T-cell (primary cell): ENCODE measurements around the gene PWWP2A. TPM values are rescaled to one million over a fixed set of nuclear protein-coding genes. Genes with fewer than 3 reads are reported as not detected.

ENCODE experiments used
- ATAC-seq, 4 experiments: fragments of 200-7000 bp in 3 of 4; fragments of 150-1000 bp in 1 of 4; cut with Tn5 transposase; replicated peaks in 1 of 4; 1 replicate in 3 of 4; 2 replicates in 1 of 4; pipeline ENCODE4 v1.10.0; 2021; ENCODE audit warnings: moderate library complexity in 3 of 4, mild to moderate bottlenecking in 2 of 4, moderate number of reproducible peaks in 1 of 4
- CTCF ChIA-PET, 2 donors: fragments of 300-600 bp; sonication (Branson Sonifier 250); formaldehyde crosslinking; loops; one replicate each; lab custom pipeline; 2022; ENCODE audit warnings: antibody characterized with exemption in 2 of 2; lab: Charles Lee
- POLR2A ChIA-PET, 2 donors: fragments of 300-600 bp; sonication (Branson Sonifier 250); formaldehyde crosslinking; loops; one replicate each; lab custom pipeline; 2022; ENCODE audit warnings: antibody characterized with exemption in 2 of 2; lab: Charles Lee
- DNase-seq, 35 experiments: peaks; one replicate each; pipeline versions ENCODE4 v3.0.0 to v3.0.0-alpha.2; 2013 to 2023
- H3K27ac ChIP-seq: one replicate; pipeline ENCODE4 v1.5.1; 2013; ENCODE audit warnings: low read length
- H3K27me3 ChIP-seq, 2 experiments: replicated peaks in 1 of 2; 1 replicate in 1 of 2; 2 replicates in 1 of 2; pipeline versions ENCODE4 v1.6.1 to v1.7.0; 2013; ENCODE audit warnings: low read length in 1 of 2, mixed read lengths in 1 of 2; ENCODE audit not compliant: control insufficient read depth in 2 of 2, insufficient read depth in 2 of 2; ENCODE audit errors: extremely low read depth in 1 of 2
- H3K36me3 ChIP-seq, 2 donors: 1 replicate in 1 of 2; 2 replicates in 1 of 2; pipeline versions ENCODE4 v1.6.1 to v1.7.0; 2013; ENCODE audit warnings: low read length in 1 of 2; ENCODE audit not compliant: control insufficient read depth in 2 of 2, insufficient read depth in 1 of 2; ENCODE audit errors: extremely low read depth in 1 of 2
- H3K4me1 ChIP-seq, 2 experiments: 1 replicate in 1 of 2; 2 replicates in 1 of 2; pipeline versions ENCODE4 v1.6.1 to v1.7.0; 2013; ENCODE audit warnings: low read length in 2 of 2, mixed read lengths in 1 of 2; ENCODE audit not compliant: insufficient read depth in 2 of 2, control insufficient read depth in 1 of 2; ENCODE audit errors: extremely low read depth in 1 of 2
- H3K4me3 ChIP-seq, 2 donors: 1 replicate in 1 of 2; 2 replicates in 1 of 2; pipeline versions ENCODE4 v1.5.1 to v1.7.0; 2013; ENCODE audit warnings: mild to moderate bottlenecking in 2 of 2, low read length in 1 of 2, moderate library complexity in 1 of 2; ENCODE audit not compliant: control insufficient read depth in 1 of 2; ENCODE audit errors: extremely low read depth in 1 of 2
- H3K9me3 ChIP-seq: 2 replicates; pipeline ENCODE4 v1.7.0; 2013
- H3K27ac Mint-ChIP-seq, 2 donors: one replicate each; pipeline ENCODE4 v1.8.0; 2020 to 2021; ENCODE audit warnings: mild to moderate bottlenecking in 2 of 2, mixed read lengths in 2 of 2
- H3K27me3 Mint-ChIP-seq, 2 donors: one replicate each; pipeline ENCODE4 v1.8.0; 2021 to 2022; ENCODE audit warnings: mixed read lengths in 2 of 2
- H3K36me3 Mint-ChIP-seq: one replicate; pipeline ENCODE4 v1.8.0; 2021; ENCODE audit warnings: mixed read lengths
- H3K4me1 Mint-ChIP-seq, 3 donors: one replicate each; pipeline ENCODE4 v1.8.0; 2020 to 2022; ENCODE audit warnings: mixed read lengths in 3 of 3, mild to moderate bottlenecking in 1 of 3
- H3K4me3 Mint-ChIP-seq, 3 donors: one replicate each; pipeline ENCODE4 v1.8.0; 2020 to 2022; ENCODE audit warnings: mild to moderate bottlenecking in 3 of 3, mixed read lengths in 3 of 3, moderate library complexity in 3 of 3
- H3K9me3 Mint-ChIP-seq, 3 donors: one replicate each; pipeline ENCODE4 v1.8.0; 2020 to 2022; ENCODE audit warnings: mixed read lengths in 3 of 3
- WGBS: methylation state at CpG from one replicate; pipeline ENCODE4 v1.1.5; 2013; ENCODE audit warnings: missing lambda C conversion rate; ENCODE audit not compliant: insufficient coverage; 5-methylcytosine and 5-hydroxymethylcytosine counted together
- total RNA-seq, 35 experiments: library from RNA in 6 of 35; stranded (reverse) in 6 of 35; fragments of 120-200 nt in 1 of 35; gene quantifications; one replicate each; pipeline versions ENCODE4 v1.2.1 to v1.2.4 and lab custom pipeline; 2013 to 2026

The PWWP2A gene
- 10 to 100 TPM; 25.1 to 39.8 (median 36.0) TPM for total RNA-seq
- 30.2 TPM for total RNA-seq (2013)
- total RNA-seq (lab: John Stamatoyannopoulos, UW), result 24.7 to 65.4 (median 36.9) reads per million in 29 experiments

DNA sequence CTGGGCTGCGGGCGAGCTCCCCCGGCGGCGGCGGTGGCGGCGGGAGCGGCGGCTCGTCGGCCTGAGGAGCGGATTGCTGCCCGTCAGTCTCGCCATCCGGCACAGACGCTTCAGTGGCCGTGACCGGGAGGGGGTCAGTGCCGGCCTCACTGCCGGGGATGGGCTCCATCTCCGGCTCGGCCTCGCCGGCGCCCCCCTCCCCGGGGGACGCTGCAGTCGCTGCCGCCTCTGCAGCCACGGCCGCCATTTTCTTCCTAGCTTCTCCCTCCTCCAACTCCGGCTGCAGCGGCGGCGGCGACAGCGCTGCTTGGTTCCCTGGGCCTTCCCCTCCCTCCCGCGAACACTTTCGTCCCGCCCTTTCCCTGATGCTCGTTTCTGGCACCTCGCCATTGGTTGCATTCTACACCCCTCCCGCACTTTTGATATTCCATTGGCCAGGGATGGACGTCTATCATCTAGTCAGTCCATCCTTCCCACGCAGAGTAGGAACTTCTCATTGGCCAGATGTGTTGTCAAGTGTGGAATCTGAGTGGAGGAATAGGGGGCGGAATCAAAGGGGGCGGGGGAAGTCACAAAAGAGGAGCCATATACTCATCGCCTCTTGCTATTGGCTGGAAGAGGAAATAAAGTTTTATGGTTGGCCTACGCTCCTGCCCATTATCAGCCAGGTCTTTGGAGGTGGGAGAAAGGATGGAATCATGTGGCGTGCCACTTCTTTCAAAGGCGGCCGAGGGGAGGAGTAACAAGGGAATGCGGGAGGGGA lies at the start of gene PWWP2A:
TSS of gene PWWP2A (minus strand) at position 309 of the 763 bp plus-strand sequence. CDS start at position 247, 62 bp downstream.
- peak within 1 kb of the TSS; percentile 73 to 89 for H3K4me3 ChIP-seq
- POLR2A ChIA-PET, result no interaction called here
- H3K36me3 ChIP-seq, result peaks cover 4 to 11% of the 10 kb centered on the region in 2 donors
- peaks cover 4 to 17% of the 10 kb centered on the region in 2 experiments for H3K4me1 ChIP-seq
- CTCF ChIA-PET, result interaction anchor here in 1 of 2 donors (0.6 to 1.2 kb wide), 5 partner anchors 9 to 319 kb away, joined by 3 to 6 read pairs (median 3); partner anchors contain the start of gene TTC1
- under 1% methylated on average over 49 of the region's 55 CpGs for WGBS
- no peaks in the 10 kb centered on the region for H3K9me3 ChIP-seq
- H3K27ac ChIP-seq, result peak within 1 kb of the TSS; percentile 58
- Mint-ChIP-seq H3K36me3 (peaks cover 7% of the 10 kb centered on the region), H3K27me3 (peaks cover 3 to 7% of the 10 kb centered on the region in 2 donors), H3K27ac (peak within 1 kb of the TSS; percentile 88 to 94), H3K4me1 (peaks cover 6 to 25% (median 20%) of the 10 kb centered on the region in 3 donors), H3K9me3 (no peaks in the 10 kb centered on the region), H3K4me3 (peak within 1 kb of the TSS; percentile 87 to 96 (median 94))
- peak; percentile 89 to 100 (median 97) for DNase-seq
- H3K27me3 ChIP-seq, result peaks cover 0 to 4% of the 10 kb centered on the region in 2 experiments
- ATAC-seq, result peak; percentile 91 to 94 (median 92)

DNA sequence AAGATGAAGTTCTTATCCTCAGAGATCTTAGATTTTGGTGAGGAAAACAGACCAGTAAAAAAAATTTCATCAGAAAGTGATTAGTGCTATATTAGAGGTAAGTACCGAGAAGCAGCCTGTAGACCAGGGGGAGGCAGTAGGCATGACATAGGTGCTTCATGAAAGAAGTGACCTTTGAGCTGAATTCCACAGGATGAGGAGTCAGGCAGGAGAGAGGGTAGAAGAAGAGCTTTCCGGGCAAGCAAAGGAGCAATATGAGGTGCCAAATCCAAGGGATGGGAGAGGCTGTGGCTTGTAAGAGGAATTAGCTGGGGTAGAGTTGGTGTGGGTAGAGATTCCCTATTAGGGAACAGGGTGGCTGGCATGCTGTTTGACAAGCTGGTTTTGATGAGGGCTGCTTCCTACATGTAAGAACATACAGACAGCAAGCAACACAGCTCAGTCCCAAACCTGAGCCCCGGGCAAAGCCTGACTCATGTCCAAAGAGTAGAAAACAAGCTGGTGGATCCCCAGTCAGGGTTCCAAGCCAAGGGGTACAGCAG lies 48.4 kb upstream of the PWWP2A start:
- 87% methylated on average over 3 of the region's 3 CpGs for WGBS
- peaks cover 34 to 40% of the 10 kb centered on the region in 2 donors for H3K27me3 Mint-ChIP-seq

DNA sequence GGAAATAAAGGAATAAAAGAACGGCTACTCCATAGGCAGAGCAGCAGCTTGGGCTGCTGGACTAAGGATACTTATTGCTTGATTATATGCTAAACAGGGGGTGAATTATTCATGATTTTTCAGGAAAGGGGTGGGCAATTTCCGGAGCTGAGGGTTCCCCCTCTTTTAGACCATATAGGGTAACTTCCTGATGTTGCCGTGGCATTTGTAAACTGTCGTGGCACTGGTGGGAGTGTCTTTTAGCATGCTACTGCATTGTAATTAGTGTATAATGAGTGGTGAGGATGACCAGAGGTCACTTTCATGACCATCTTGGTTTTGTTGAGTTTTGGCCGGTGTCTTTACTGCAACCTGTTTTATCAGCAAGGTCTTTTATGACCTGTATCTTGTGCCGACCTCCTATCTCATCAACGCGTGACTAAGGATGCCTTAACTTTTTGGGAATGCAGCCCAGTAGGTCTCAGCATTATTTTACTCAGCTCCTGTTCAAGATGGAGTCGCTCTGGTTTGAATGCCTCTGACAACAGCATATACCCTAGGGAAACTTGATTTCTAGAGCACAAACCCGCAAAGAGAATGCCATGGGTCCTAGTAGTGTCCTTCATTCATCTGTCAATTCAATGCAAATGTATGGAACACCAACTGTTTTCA lies 47.8 kb upstream of the PWWP2A start:
- H3K27ac ChIP-seq, result no peak overlapping the region
- peaks cover 0 to 27% of the 10 kb centered on the region in 2 experiments for H3K27me3 ChIP-seq
- WGBS, result 72% methylated on average over 6 of the region's 10 CpGs
- Mint-ChIP-seq H3K27ac (no peak overlapping the region), H3K4me3 (no peak overlapping the region), H3K4me1 (peaks cover 0 to 1% (median 0%) of the 10 kb centered on the region in 3 donors), H3K27me3 (peaks cover 34 to 40% of the 10 kb centered on the region in 2 donors), H3K9me3 (no peaks in the 10 kb centered on the region), H3K36me3 (no peaks in the 10 kb centered on the region)
- H3K9me3 ChIP-seq, result no peaks in the 10 kb centered on the region
- CTCF ChIA-PET, result no interaction called here
- peaks cover 0 to 4% of the 10 kb centered on the region in 2 experiments for H3K4me1 ChIP-seq
- no peaks in the 10 kb centered on the region for H3K36me3 ChIP-seq
- H3K4me3 ChIP-seq, result no peak overlapping the region
- ATAC-seq (no peak), DNase-seq (no peak)
- POLR2A ChIA-PET, result no interaction called here

More for the DNA sequence above, 48.4 kb upstream of the PWWP2A start:
- no peak for ATAC-seq
- POLR2A ChIA-PET, result no interaction called here
- Mint-ChIP-seq H3K36me3 (no peaks in the 10 kb centered on the region), H3K9me3 (no peaks in the 10 kb centered on the region), H3K4me1 (peaks cover 0 to 1% (median 0%) of the 10 kb centered on the region in 3 donors), H3K4me3 (no peak overlapping the region), H3K27ac (no peak overlapping the region)
- H3K4me3 ChIP-seq, result no peak overlapping the region
- no peak overlapping the region for H3K27ac ChIP-seq
- no peak for DNase-seq
- CTCF ChIA-PET, result no interaction called here
- peaks cover 0 to 4% of the 10 kb centered on the region in 2 experiments for H3K4me1 ChIP-seq
- H3K9me3 ChIP-seq, result no peaks in the 10 kb centered on the region
- H3K27me3 ChIP-seq, result peaks cover 0 to 27% of the 10 kb centered on the region in 2 experiments
- H3K36me3 ChIP-seq, result no peaks in the 10 kb centered on the region

DNA sequence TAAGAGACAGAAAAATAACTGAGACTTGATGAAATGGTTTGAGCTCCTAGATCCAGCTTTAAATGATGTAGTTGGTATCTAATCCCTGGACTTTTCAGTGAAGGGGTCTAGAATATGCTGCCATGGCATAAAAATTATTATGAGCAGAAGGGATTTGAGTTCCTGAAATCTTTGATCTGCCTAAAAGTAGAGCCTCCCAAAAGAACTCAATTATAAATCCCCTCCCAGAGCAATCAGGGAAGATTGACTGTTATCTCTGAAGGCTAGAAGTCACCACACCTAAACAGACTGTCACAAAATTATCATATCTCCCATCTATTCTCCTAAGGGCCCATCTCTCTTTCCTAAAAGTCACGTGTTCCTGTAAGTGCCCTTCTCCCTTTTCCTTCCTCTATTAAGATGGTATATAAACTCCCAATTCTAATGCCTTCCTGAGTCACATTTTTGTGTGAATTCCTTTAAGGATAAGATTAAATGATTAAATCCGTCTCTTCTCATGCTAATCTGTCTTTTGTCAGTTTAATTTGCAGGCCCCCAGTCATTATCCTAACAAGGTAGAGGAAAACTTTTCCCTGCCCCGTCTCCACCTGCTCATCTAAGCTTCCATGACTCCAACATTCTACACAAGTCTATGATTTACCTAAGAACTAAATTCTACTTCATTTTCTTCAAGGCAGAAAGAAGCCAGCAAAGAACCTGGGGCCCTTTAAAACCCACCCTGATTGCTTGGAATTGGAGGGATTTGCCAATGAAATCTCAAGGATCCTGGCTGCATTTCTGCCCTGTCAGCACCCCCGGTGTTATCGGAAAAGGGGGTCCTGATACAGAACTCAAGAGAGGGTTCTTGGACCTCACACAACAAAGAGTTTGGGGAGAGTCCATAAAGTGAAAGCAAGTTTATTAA lies 47.1 kb upstream of the PWWP2A start:
- POLR2A ChIA-PET, result no interaction called here
- H3K27ac ChIP-seq, result no peak overlapping the region
- peaks cover 0 to 1% (median 0%) of the 10 kb centered on the region in 3 donors for H3K4me1 Mint-ChIP-seq
- H3K4me3 Mint-ChIP-seq, result no peak overlapping the region
- H3K36me3 Mint-ChIP-seq, result no peaks in the 10 kb centered on the region
- H3K4me3 ChIP-seq, result no peak overlapping the region
- H3K9me3 Mint-ChIP-seq, result no peaks in the 10 kb centered on the region
- no peak for DNase-seq
- WGBS, result 83% methylated on average over 3 of the region's 5 CpGs
- H3K27me3 ChIP-seq, result peaks cover 0 to 27% of the 10 kb centered on the region in 2 experiments
- no peaks in the 10 kb centered on the region for H3K36me3 ChIP-seq
- no peaks in the 10 kb centered on the region for H3K9me3 ChIP-seq
- CTCF ChIA-PET, result no interaction called here
- peaks cover 34 to 40% of the 10 kb centered on the region in 2 donors for H3K27me3 Mint-ChIP-seq
- peaks cover 0 to 4% of the 10 kb centered on the region in 2 experiments for H3K4me1 ChIP-seq
- ATAC-seq, result no peak
- H3K27ac Mint-ChIP-seq, result no peak overlapping the region

GRCh38 chr5:160165137-160166068 lies 46.2 kb upstream of the PWWP2A start:
- no peaks in the 10 kb centered on the region for H3K9me3 ChIP-seq
- H3K4me3 Mint-ChIP-seq, result no peak overlapping the region
- no peaks in the 10 kb centered on the region for H3K36me3 Mint-ChIP-seq
- H3K27me3 Mint-ChIP-seq, result peaks cover 34 to 40% of the 10 kb centered on the region in 2 donors
- DNase-seq (no peak), ATAC-seq (no peak)
- peaks cover 0 to 4% of the 10 kb centered on the region in 2 experiments for H3K4me1 ChIP-seq
- H3K4me3 ChIP-seq, result no peak overlapping the region
- ChIA-PET POLR2A (no interaction called here), CTCF (no interaction called here)
- H3K36me3 ChIP-seq, result no peaks in the 10 kb centered on the region
- peaks cover 0 to 1% (median 0%) of the 10 kb centered on the region in 3 donors for H3K4me1 Mint-ChIP-seq
- H3K27ac Mint-ChIP-seq, result no peak overlapping the region
- WGBS, result 33% methylated on average over 12 of the region's 15 CpGs
- no peaks in the 10 kb centered on the region for H3K9me3 Mint-ChIP-seq
- H3K27me3 ChIP-seq, result peaks cover 0 to 27% of the 10 kb centered on the region in 2 experiments
- no peak overlapping the region for H3K27ac ChIP-seq
